ENCODE results near the gene TM9SF3.
"Not testable (repeated sequence)": the region's sequence is repeated elsewhere in the genome, so short reads cannot be mapped to it uniquely, and the experiment has no call there.

TM9SF3 gene

GRCh38 chr10:96565774-96566173, 21.0 kb downstream of the TM9SF3 start:
- DNase-seq, result peak in 1 of 5 experiments; percentile 44

GRCh38 chr10:96560966-96561887, 25.6 kb downstream of the TM9SF3 start:
- DNase-seq, result no peak

GRCh38 chr10:96560489-96560888, 26.3 kb downstream of the TM9SF3 start:
- no peak for DNase-seq

- peak in 1 of 5 experiments; percentile 15 for DNase-seq
These were observed 30.8 kb downstream of the TM9SF3 start for GRCh38 chr10:96556003-96556402.

GRCh38 chr10:96555330-96555729, 31.5 kb downstream of the TM9SF3 start:
- DNase-seq, result no peak

GRCh38 chr10:96548589-96548988, 38.2 kb downstream of the TM9SF3 start:
- DNase-seq, result no peak

- DNase-seq, result not testable (repeated sequence)
These were observed 41.3 kb downstream of the TM9SF3 start for GRCh38 chr10:96545558-96545957.

GRCh38 chr10:96541921-96542320, 44.9 kb downstream of the TM9SF3 start:
- DNase-seq, result no peak

- DNase-seq, result no peak
These were observed 46.6 kb downstream of the TM9SF3 start for GRCh38 chr10:96540240-96540639.

GRCh38 chr10:96538683-96539082, 48.1 kb downstream of the TM9SF3 start:
- DNase-seq, result no peak

GRCh38 chr10:96536129-96536528, 50.7 kb downstream of the TM9SF3 start:
- no peak for DNase-seq

- DNase-seq, result no peak
These were observed 54.3 kb downstream of the TM9SF3 start for GRCh38 chr10:96532523-96532922.

- DNase-seq, result no peak
These were observed 57.1 kb downstream of the TM9SF3 start for GRCh38 chr10:96529634-96530279.

GRCh38 chr10:96524741-96525140, 62.1 kb downstream of the TM9SF3 start:
- DNase-seq, result no peak

GRCh38 chr10:96517284-96517683, 69.5 kb downstream of the TM9SF3 start:
- DNase-seq, result no peak

- DNase-seq, result no peak
These were observed 70.5 kb downstream of the TM9SF3 start for GRCh38 chr10:96516337-96516736.

GRCh38 chr10:96513698-96514561, 72.9 kb downstream of the TM9SF3 start, which contains the start of gene TLL2:
Gene TLL2, minus strand, starts transcription at chr10:96513926. Its CDS starts 241 bp downstream, at chr10:96513685.
- peak in 4 of 5 experiments; percentile 16 to 72 (median 38) for DNase-seq

GRCh38 chr10:96513305-96513697, 73.5 kb downstream of the TM9SF3 start:
- DNase-seq, result peak in 4 of 5 experiments; percentile 12 to 46 (median 31)

GRCh38 chr10:96512524-96513304, 74.1 kb downstream of the TM9SF3 start:
- peak in 1 of 5 experiments; percentile 3 for DNase-seq

- DNase-seq, result peak in 1 of 5 experiments; percentile 8
These were observed 75.5 kb downstream of the TM9SF3 start for GRCh38 chr10:96511044-96511945.

Data from T-helper 2 cell (primary cell).